K562 (cell line): ENCODE results near the gene PPP4C.

Experiments used
- ARID2 ChIP-seq: fragments of 450-650 bp; IDR thresholded peaks from 2 replicates; pipeline ENCODE4 v1.6.1; 2017; ENCODE audit warnings: antibody characterized with exemption, mild to moderate bottlenecking
- ATF2 ChIP-seq: sonication (generic); formaldehyde crosslinking; IDR thresholded peaks from 2 replicates; pipeline ENCODE4 v1.8.1; 2022; ENCODE audit warnings: missing genetic modification reagents
- BHLHE40 ChIP-seq: IDR thresholded peaks from 2 replicates; pipeline ENCODE4 v1.6.1; 2011; ENCODE audit warnings: low read length, improper control_type of control experiment
- CSDE1 ChIP-seq, 2 experiments: fragments of 450-650 bp; IDR thresholded peaks; 2 replicates each; pipeline ENCODE4 v1.6.1; 2016; ENCODE audit warnings: mild to moderate bottlenecking in 1 of 2
- EZH2 ChIP-seq: IDR thresholded peaks from 2 replicates; pipeline ENCODE4 v1.6.1; 2012; ENCODE audit warnings: low read depth, mild to moderate bottlenecking, inconsistent platforms, low read length, borderline replicate concordance
- HDAC6 ChIP-seq: IDR thresholded peaks from 2 replicates; pipeline ENCODE4 v1.6.1; 2012; ENCODE audit warnings: low read depth, mild to moderate bottlenecking, control low read depth, inconsistent platforms, low read length, moderate library complexity
- L3MBTL2 ChIP-seq: fragments of 450-650 bp; IDR thresholded peaks from 2 replicates; pipeline ENCODE4 v1.6.1; 2016; ENCODE audit warnings: mild to moderate bottlenecking, moderate library complexity
- POLR2A ChIP-seq: fragments of 450-650 bp; conservative IDR thresholded peaks from 2 replicates; pipeline ENCODE4 v1.6.1; 2016
- POLR2AphosphoS2 ChIP-seq: IDR thresholded peaks from 2 replicates; pipeline ENCODE4 v1.6.1; 2012; ENCODE audit warnings: low read length, improper control_type of control experiment
- RCOR1 ChIP-seq, 2 experiments: IDR thresholded peaks; 2 replicates each; pipeline ENCODE4 v1.6.1; 2012; ENCODE audit warnings: low read depth in 2 of 2, low read length in 2 of 2, borderline replicate concordance in 1 of 2, improper control_type of control experiment in 1 of 2
- RFX1 ChIP-seq: fragments of 450-650 bp; IDR thresholded peaks from 2 replicates; pipeline ENCODE4 v1.6.1; 2016; ENCODE audit warnings: mild to moderate bottlenecking, moderate library complexity
- TCF15 ChIP-seq: fragments of 250-450 bp; sonication (Bioruptor Pico); IDR thresholded peaks from 2 replicates; pipeline ENCODE4 v1.8.0; 2022; ENCODE audit warnings: moderate library complexity, mild to moderate bottlenecking, inconsistent platforms
- TF ChIP-seq, protein P1 (sequence below), 3 experiments: IDR thresholded peaks in 2 of 3; conservative IDR thresholded peaks in 1 of 3; 2 replicates each; pipeline ENCODE4 v1.5.1; 2011 to 2012; ENCODE audit warnings: low read length in 3 of 3, mild to moderate bottlenecking in 3 of 3, control low read depth in 2 of 3, improper control_type of control experiment in 1 of 3, inconsistent platforms in 1 of 3, low read depth in 1 of 3, mixed read lengths in 1 of 3, moderate library complexity in 1 of 3; ENCODE audit not compliant: insufficient read depth in 2 of 3

- TF ChIP-seq L3MBTL2 (no peak), POLR2A (no peak), RCOR1 (IDR thresholded peaks at IDR 0.05; ENCODE audit: borderline replicate concordance in 1 of 2, low read depth in 2 of 2, low read length in 2 of 2) (no peak), BHLHE40 (no peak), ATF2 (CRISPR knock-in tag) (no peak), ARID2 (no peak), HDAC6 (no peak), CSDE1 (IDR thresholded peaks at IDR 0.05) (no peak), RFX1 (no peak), EZH2 (no peak), POLR2AphosphoS2 (no peak), TCF15 (no peak)
- TF ChIP-seq, protein P1, sequence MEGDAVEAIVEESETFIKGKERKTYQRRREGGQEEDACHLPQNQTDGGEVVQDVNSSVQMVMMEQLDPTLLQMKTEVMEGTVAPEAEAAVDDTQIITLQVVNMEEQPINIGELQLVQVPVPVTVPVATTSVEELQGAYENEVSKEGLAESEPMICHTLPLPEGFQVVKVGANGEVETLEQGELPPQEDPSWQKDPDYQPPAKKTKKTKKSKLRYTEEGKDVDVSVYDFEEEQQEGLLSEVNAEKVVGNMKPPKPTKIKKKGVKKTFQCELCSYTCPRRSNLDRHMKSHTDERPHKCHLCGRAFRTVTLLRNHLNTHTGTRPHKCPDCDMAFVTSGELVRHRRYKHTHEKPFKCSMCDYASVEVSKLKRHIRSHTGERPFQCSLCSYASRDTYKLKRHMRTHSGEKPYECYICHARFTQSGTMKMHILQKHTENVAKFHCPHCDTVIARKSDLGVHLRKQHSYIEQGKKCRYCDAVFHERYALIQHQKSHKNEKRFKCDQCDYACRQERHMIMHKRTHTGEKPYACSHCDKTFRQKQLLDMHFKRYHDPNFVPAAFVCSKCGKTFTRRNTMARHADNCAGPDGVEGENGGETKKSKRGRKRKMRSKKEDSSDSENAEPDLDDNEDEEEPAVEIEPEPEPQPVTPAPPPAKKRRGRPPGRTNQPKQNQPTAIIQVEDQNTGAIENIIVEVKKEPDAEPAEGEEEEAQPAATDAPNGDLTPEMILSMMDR (IDR thresholded peaks at IDR 0.05 in 2 of 3, conservative IDR thresholded peaks at IDR 0.05 in 1 of 3; ENCODE audit: insufficient read depth in 2 of 3, low read depth in 1 of 3, low read length in 3 of 3): no peak
Observed at GRCh38 chr16:30127993-30128392, 52.2 kb downstream of the PPP4C start.
